RWPE2 (cell line): ENCODE measurements around the gene MTMR10.

Source experiments
- ATAC-seq: fragments of 200-7000 bp; cut with Tn5 transposase; 3 replicates; pipeline ENCODE4 v1.9.1; 2021; ENCODE audit warnings: low read depth
- DNase-seq: peaks from one replicate; pipeline ENCODE4 v3.0.0-alpha.2; 2020; ENCODE audit warnings: low spot score
- H3K27ac ChIP-seq: fragments of 450-650 bp; 2 replicates; pipeline ENCODE4 v1.5.1; 2017; ENCODE audit warnings: mild to moderate bottlenecking; ENCODE audit not compliant: poor library complexity, severe bottlenecking
- H3K27me3 ChIP-seq: fragments of 250-450 bp; sonication (Bioruptor Pico); 2 replicates; pipeline ENCODE4 v1.5.1; 2021; ENCODE audit warnings: mild to moderate bottlenecking, moderate library complexity; ENCODE audit not compliant: insufficient read depth, poor library complexity, severe bottlenecking
- H3K36me3 ChIP-seq: fragments of 250-450 bp; sonication (Bioruptor Pico); 2 replicates; pipeline ENCODE4 v1.5.1; 2020; ENCODE audit warnings: low read depth, mild to moderate bottlenecking, moderate library complexity
- H3K4me1 ChIP-seq: fragments of 250-450 bp; sonication (Bioruptor Pico); 2 replicates; pipeline ENCODE4 v1.5.1; 2021; ENCODE audit warnings: mild to moderate bottlenecking, moderate library complexity; ENCODE audit not compliant: insufficient read depth, poor library complexity, severe bottlenecking
- H3K4me3 ChIP-seq: fragments of 250-450 bp; sonication (Bioruptor Pico); 2 replicates; pipeline ENCODE4 v1.5.1; 2021; ENCODE audit warnings: mild to moderate bottlenecking, moderate library complexity; ENCODE audit not compliant: severe bottlenecking
- H3K9me3 ChIP-seq: fragments of 250-450 bp; sonication (Bioruptor Pico); 2 replicates; pipeline ENCODE4 v1.5.1; 2021; ENCODE audit warnings: mild to moderate bottlenecking, moderate library complexity; ENCODE audit not compliant: severe bottlenecking
- CTCF ChIP-seq: fragments of 450-650 bp; IDR thresholded peaks from one replicate; pipeline ENCODE4 v1.5.1; 2017; ENCODE audit warnings: mild to moderate bottlenecking, moderate library complexity; ENCODE audit not compliant: poor library complexity, severe bottlenecking

Gene MTMR10

GRCh38 chr15:30940359-30940758, 51.1 kb downstream of the MTMR10 start:
- no peaks in the 10 kb centered on the region for H3K27me3 ChIP-seq
- no peaks in the 10 kb centered on the region for H3K9me3 ChIP-seq
- ATAC-seq: no peak
- no peak overlapping the region for H3K4me3 ChIP-seq
- DNase-seq: no peak
- H3K4me1 ChIP-seq: no peaks in the 10 kb centered on the region
- H3K27ac ChIP-seq: no peak overlapping the region
- no peak for TF ChIP-seq CTCF
- H3K36me3 ChIP-seq: peaks cover 96% of the 10 kb centered on the region

GRCh38 chr15:30939161-30939560, 52.3 kb downstream of the MTMR10 start:
- Histone ChIP-seq H3K4me3 (no peak overlapping the region), H3K9me3 (no peaks in the 10 kb centered on the region), H3K27me3 (no peaks in the 10 kb centered on the region), H3K36me3 (peaks cover 97% of the 10 kb centered on the region), H3K4me1 (no peaks in the 10 kb centered on the region), H3K27ac (no peak overlapping the region)
- no peak for TF ChIP-seq CTCF
- DNase-seq: no peak
- ATAC-seq: no peak

DNA sequence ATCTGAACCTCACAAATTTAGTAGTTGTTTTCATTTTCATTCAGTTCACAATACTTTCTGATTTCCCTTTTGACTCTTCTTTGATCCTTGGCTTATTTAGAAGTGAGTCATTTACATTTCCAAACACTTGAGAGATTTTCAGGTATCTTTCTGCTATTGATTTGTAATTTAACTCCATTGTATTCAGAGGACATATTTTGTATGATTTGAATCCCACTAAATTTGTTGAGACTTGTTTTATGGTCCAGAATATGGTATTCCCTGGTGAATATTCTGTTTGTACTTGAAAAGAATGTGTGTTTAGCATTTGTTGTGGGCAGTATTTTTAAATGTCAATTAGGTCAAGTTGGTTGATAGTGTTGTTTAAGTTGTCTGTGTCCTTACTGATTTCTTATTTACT, 58.1 kb downstream of the MTMR10 start:
- TF ChIP-seq CTCF: no peak
- H3K4me1 ChIP-seq: peaks cover 14% of the 10 kb centered on the region
- no peaks in the 10 kb centered on the region for H3K9me3 ChIP-seq
- no peaks in the 10 kb centered on the region for H3K27me3 ChIP-seq
- no peak overlapping the region for H3K4me3 ChIP-seq
- DNase-seq: no peak
- H3K36me3 ChIP-seq: peaks cover 84% of the 10 kb centered on the region
- peak overlapping the region; percentile 41 for H3K27ac ChIP-seq
- ATAC-seq: peak; percentile 67

DNA sequence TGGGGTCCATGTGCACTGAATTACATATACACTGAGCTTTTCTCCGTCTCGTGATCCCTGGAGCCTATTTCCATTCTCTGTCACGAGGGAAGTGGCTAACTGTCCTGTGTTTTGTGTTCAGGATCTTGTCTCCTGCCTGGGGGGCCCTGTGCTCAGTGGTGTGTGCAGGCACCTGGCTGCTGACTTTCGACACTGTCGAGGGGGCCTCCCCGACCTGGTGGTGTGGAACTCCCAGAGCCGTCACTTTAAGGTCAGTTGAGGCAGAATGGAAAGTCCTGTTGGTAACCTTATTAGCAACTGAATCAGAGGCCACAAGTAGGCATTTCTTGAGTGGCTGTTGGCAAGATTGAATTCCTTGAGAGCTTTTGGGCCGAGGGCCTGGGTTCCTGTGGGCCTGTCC, 61.0 kb downstream of the MTMR10 start:
- no peaks in the 10 kb centered on the region for H3K27me3 ChIP-seq
- peaks cover 77% of the 10 kb centered on the region for H3K36me3 ChIP-seq
- no peak for DNase-seq
- peaks cover 14% of the 10 kb centered on the region for H3K4me1 ChIP-seq
- no peaks in the 10 kb centered on the region for H3K9me3 ChIP-seq
- ATAC-seq: no peak
- H3K4me3 ChIP-seq: no peak overlapping the region
- H3K27ac ChIP-seq: no peak overlapping the region
- no peak for TF ChIP-seq CTCF

DNA sequence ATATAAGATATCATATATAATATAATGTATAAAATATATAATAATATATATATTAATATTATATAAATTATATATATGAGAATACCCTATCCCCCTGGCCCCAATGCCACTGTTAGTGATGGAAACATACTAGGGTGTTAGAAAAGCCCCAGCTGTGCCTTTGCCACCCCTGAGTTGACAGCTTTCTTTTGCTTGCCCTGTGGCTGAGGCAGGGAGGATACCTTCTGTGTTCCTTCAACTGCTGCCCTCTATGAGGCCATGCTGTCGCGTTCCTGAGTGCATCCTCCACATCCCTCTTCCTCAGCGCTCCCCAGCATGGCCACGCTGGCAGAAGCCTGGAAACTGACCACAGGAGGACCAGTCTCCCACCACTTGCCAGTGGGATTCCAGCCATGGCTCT, 61.4 kb downstream of the MTMR10 start:
- H3K27me3 ChIP-seq: no peaks in the 10 kb centered on the region
- ATAC-seq (no peak), DNase-seq (no peak)
- peaks cover 14% of the 10 kb centered on the region for H3K4me1 ChIP-seq
- H3K36me3 ChIP-seq: peaks cover 77% of the 10 kb centered on the region
- H3K4me3 ChIP-seq: no peak overlapping the region
- TF ChIP-seq CTCF: no peak
- H3K27ac ChIP-seq: no peak overlapping the region
- H3K9me3 ChIP-seq: no peaks in the 10 kb centered on the region
